ENCODE data around the gene MRPL11.
A peak's percentile ranks its signal among the peaks of the same experiment; 100 is the strongest.

MRPL11 gene
- 12.9 to 74.2 (median 26.9) reads per million in 3 experiments for total RNA-seq

DNA sequence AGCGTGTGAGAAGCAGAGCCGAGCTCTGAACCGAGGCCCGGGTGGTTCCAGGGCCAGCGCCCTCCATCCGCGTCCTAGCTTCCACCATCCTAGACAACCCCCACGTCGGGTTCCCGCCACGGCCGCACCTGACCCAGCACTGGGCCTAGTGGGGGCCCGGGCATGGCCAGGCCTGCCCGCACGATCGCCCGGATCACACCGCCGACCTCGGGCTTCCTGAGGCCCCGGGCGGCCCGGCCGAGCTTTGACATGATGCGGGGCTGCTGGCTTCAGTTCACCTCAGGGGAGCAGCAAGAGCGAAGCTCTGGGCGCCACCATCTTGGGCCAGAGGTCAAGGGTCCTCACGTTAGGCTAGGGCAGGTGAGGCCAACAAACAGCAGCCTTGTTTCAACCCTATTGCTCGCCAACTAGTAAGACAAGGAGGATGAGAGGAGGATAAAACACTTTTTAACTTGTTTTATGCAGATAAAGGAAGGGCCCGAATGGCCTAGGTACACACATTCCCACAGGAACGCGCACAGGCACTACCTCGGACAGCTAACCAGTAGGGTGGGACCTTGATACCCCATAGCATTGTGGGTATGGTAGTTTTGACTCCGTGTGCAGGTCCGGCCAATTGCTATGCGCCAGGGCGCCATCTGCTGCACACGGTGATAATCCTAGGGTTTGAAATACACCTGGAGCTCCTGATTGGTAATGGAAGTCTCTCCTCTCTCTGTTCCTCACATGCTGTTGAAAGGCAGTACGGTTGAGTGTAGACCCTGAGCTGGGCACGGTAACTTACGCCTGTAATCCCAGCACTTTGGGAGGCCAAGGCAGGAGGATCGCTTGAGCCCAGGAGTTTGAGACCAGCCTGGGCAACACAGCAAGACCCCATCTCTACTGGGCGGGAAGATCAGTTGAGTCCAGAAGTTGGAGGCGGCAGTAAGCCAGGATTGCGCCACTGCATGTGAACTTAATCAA, at the start of gene MRPL11:
Gene MRPL11 (minus strand): TSS at position 345 of the 963 bp plus-strand sequence. CDS start 94 bp downstream, at position 251.
- DNase-seq: peak; percentile 88

DNA sequence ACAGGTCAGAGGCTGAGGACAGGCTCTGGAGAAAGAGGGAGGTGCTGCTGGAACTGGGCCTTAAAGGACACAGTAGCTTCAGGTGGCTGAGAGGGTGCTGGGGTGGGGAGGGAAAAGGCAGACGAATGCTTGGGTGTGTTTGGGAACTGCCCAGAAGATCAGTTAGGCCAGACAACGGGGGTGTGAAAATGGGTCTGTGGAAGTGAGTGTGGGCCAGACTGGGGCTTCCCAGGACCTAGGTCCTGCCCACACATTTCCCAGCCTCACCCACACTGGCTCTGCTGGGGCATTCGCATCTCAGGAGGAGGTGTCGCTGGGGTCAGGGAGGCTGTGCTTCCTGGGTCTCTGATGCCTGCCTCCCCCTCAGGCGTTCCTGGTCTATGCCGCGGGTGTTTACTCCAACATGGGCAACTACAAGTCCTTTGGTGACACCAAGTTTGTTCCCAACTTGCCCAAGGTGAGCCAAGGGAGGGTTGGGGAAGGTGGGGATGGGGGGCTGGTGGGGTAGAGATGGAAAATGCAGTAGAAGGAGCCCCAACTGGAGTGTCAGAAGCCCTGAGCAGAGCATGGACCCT, 46.2 kb upstream of the MRPL11 start:
- DNase-seq: no peak

DNA sequence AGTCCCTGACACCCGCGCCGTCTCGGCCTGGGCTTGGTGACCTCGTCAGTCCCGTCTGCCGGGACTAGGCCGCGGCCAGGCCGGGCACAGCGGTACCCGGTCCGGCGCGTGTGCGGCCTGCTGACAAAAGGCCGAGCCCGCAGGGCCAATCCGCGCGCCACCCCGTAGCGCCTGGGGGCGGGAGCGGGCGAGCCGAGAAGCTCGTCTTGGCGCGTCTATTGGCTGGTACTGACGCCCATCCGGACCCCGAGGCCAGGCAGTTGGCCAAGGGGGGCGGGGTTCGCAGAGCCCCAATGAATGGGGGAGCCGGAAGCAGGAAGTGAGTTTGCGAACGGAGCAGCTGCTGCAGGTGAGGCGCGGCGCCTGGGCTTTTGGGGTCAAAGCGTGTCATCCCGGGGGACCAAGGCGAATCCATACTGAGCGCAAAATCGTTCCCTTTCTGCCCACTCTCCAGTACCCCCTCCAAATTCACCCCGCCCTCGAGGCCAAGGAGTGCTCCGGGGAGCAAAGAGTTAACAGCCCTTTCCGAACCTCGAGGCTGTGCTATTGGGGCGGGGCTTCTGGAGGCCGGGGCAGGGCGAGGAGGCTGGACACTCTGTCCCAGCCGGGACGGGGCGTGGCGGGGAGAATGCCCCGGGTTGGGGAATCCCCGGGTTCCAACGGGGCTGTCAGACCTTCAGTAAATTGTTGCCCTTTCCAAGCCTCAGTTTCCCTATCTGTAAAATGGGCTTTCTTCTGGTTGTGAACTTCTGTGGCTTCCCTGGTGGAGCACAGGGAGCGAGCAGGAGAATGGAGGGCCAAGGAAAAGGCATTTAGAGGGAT, 41.7 kb upstream of the MRPL11 start, which contains the start of gene DPP3:
Gene DPP3 (plus strand): TSS at position 318 of the 822 bp plus-strand sequence. CDS start 1,767 bp downstream, outside the sequence.
- peak; percentile 95 for DNase-seq

DNA sequence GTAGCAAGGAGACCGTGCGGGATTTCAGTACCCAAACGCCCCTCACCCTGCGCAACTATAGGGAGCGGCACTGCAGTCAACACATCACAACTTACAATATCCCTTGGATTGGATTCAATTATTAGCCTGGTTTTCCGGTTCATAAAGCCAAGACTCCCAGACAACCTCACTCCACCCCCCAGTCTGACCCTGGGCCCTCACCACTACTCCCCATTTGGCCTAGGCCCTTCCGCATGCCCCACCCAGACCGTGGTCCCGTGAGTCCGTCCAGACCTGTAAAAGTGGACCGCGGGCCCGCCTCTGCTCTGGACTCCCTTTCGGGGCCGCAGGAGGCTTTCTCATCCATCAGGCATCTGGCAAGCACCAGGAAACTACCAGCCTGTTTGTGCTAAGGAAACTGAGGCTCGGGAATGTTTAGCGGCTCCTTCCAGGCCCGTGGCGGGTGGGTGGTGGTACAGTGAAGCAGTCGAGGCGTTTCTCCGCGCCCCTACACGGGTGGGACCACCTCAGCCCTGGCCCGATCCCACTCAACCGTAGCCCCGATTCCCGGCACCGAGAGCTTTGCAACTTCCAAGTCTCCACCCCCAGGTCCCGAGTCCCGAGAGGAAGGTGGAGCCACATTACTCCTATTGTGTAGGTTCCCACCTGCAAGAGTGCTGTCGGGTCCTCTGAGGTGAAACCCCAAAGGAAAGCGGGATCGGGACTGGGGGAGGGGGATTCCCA, 40.9 kb upstream of the MRPL11 start:
- no peak for DNase-seq

DNA sequence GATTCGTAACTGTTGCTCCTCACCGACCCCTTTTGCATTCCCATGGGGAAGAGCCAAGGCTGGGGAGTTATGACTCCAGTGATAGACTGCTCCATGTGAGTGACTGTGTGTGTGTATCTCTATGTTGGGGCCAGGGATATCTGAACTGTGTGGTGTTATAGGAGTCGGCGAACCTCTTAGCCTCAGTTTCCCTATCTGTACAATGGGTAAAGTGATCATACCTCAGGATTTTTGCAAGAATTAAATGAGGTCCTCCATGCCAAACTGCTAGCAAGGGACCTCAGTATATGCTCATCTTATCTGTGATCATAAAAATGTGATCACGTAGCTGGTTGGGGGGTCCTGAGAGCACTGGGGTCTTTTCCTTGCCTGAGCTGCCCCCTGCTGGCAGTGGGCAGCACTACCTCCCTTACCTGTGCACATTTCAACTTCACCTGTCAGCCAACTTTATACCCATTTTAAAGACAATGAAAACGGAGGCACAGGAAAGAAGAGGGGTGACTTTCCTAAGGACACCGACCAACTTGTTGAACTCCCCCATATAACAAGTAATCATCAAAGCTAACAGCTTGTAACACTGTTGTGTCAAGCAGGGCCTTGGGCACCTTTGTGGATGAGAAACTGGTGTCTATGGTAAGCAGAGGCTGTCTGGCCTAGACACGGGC, 40.2 kb upstream of the MRPL11 start:
- peak; percentile 23 for DNase-seq

DNA sequence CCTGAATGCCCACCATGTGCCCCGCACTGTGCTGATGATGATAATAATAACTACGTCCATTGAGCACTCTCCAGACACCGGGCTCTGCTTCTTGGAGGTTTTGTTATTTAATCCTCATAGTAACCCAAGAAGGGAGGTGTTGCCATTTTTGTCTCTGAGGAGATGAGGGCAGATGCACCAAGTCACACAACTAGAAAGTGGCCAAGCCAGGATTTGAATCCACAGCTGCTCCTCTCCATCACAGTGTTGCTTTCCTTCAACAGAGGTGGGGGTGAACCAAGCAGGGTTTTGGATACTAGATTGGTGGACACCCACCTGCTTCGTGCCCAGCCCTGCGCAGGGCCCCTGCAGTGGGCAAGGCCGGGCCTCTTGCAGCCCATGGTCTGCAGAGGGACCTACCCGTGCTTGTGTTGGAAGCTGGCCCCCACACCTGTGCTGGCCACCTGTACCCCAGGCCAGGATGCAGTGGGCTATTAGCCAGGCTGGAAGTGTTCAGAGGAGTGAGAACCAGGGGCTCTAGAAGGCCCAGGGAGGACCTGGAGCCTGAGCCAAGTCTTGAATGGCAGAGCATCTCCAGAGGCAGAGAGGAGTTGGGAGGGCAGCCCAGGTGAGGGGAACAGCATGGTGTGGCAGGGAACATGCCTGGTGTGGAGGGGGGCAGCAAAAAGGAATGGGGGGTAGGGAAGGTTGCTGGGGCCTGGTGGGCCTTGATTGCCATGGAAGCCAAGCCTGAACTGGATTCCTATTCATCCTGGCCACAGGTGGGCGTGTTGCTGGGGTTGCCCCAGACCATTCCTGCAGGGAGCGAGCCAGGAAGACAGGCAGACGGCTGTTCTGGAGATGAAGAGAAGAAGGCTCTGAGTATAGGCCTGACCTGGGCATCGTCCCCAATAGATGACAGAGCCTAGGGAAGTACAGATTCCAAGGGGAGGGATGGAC, 38.9 kb upstream of the MRPL11 start:
- DNase-seq: no peak

DNA sequence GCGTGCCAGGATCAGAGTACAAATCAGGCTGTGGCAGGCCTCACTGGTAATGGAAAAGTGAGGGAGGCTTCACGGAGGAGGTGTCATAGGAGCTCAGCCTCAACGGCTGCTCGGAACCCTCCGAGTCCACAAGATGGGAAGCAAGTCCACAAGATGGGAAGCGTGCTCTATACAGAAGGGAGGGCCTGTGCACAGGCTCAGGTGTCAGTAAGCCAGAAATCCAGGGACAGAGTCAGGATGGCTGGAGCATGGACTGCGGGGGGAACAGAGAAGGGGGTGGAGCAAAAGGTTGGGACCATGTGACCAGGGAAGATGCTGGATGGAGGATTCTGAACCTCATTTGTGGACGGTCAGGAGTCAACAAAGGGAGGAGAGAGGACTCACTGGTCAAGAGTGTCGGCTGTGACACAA, 38.2 kb upstream of the MRPL11 start:
- no peak for DNase-seq

DNA sequence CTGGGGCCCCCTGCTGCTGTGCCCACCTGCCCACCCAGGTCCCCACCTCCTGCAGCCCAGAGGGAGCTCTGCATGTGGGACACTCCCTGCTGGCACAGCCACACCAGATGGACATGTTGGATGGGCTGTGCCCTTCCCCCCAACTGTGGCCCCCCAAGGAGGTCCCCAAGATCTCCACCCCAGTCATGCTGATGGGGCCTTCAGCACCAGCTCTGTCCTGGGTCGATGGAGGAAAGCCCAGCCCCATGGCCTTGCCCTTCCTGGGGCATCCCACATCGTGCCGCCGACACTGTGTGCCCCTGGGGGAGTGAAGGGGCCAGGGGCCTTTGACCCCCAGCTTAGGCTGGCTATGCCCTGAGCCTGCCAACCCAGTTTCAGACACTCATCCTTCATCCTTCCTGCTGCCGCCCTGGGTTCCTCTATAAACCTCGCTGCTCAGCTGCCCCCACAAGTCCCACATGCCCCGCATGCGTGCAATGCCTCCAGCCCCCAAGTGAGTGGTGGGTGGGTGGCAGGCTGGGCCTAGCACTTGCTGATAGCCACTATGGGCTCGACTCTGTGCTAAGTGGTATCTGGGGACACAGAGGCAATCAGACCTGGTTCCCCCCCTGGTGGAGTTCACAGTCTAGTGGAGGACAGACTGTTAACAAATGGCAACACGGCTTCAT, 37.7 kb upstream of the MRPL11 start:
- DNase-seq: no peak

DNA sequence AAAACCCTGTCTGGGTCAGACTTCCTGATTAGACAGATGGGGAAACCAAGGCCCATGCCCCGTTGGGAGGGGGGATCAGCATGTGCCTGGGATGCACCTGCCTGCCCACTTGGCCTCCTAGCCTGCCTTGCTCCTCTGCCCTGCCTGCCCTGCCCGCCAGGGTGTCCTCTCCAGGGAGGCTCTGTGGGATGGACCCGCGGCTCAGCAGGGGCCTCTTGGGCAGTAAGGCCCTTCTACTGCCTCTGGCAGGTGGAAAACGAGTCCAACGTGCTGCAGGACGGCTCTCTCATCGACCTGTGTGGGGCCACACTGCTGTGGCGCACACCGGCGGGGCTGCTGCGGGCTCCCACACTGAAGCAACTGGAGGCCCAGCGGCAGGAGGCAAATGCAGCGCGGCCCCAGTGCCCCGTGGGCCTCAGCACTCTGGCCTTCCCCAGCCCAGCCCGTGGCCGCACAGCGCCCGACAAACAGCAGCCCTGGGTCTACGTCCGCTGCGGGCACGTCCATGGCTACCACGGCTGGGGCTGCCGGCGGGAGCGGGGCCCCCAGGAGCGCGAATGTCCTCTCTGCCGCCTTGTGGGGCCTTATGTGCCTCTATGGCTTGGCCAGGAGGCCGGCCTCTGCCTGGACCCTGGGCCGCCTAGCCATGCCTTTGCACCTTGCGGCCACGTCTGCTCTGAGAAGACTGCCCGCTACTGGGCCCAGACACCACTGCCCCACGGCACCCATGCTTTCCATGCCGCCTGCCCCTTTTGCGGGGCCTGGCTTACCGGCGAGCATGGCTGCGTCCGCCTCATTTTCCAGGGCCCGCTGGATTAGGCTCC, 36.9 kb upstream of the MRPL11 start:
- DNase-seq: no peak

DNA sequence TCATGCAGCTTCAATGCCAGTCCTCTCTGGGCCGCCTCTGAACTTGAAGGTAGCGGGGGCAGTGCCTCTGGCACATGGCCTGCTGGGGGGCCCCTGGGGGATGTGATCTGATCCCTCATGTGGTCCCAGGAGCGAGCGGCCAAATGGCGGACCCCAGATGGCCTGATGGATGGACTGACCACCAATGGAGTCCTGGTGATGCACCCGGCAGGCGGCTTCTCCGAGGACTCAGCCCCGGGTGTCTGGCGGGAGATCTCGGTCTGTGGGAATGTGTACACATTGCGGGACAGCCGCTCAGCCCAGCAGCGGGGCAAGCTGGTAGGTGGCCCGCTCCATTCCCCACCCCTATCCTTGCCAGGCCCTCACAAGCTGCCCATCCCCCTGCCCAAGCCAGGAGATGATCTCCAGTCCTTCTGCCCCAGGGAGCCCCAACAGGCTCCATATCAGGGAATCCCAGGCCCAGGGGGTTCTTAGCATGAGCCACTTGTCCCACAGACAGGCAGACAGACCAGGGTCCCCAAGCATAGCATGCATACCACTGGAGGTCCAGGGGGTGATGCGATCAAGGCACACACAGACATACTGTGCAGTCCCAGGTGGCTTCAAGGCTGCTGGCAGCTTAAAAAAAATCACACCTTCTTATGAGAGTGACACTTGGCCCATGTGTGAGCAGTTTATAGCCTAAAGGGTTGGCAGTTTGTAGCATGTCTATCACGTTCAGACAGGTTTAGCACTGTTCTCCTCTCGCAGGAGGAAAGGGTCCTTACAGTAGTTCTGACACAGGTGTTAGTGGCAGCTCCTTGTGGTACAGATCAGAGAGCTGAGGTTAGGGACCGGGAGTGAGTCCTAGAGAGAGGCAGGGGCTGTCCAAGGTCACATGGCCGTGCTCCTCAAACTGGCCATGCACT, 35.2 kb upstream of the MRPL11 start:
- DNase-seq: no peak

DNA sequence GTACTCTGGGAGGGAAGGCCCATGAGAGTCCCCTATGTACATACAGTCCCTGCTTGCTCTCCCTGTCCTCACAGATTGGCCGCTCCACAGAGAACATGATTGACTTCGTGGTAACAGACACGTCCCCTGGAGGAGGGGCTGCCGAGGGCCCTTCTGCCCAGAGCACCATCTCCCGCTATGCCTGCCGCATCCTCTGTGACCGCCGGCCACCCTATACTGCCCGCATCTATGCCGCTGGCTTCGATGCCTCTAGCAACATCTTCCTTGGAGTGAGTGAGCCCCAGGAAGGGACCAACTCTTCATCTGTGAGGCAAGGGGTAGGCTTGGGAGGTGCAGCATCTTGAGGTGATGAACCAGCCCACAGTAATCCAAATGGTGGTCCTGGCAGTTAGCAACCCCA, 34.5 kb upstream of the MRPL11 start:
- no peak for DNase-seq

DNA sequence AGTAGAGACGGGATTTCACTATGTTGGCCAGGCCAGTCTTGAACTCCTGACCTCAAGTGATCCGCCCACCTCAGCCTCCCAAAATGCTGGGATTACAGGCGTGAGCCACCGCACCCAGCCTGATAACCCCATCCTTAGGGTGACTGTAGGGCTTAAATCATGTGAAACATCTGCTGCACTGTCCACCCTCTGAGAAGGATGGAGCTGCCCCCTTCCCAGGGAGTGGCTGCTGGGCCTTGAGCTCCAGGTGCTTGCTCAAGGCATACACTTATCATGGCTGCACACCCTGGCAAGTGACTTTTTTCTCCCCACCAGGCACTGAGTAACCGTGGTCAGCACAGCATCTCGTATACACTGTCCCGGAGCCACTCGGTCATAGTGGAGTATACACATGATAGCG, 33.4 kb upstream of the MRPL11 start:
- no peak for DNase-seq

DNA sequence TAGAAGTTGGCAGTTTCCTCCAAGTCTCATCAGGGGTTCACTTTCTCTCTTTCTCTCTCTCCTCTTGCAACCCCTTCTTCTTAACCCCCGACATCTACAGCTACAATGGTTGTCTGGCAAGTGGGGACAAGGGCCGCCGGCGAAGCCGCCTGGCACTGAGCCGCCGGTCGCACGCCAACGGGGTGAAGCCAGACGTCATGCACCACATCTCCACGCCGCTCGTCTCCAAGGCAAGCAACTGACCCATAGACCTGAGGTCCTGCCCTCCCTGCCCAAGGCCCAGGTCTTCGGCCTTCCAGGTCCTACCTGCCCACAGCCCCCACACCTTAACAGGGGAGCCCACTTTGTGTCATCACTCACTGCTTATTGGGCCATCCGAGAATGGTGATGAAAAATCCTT, 32.5 kb upstream of the MRPL11 start:
- DNase-seq: no peak

DNA sequence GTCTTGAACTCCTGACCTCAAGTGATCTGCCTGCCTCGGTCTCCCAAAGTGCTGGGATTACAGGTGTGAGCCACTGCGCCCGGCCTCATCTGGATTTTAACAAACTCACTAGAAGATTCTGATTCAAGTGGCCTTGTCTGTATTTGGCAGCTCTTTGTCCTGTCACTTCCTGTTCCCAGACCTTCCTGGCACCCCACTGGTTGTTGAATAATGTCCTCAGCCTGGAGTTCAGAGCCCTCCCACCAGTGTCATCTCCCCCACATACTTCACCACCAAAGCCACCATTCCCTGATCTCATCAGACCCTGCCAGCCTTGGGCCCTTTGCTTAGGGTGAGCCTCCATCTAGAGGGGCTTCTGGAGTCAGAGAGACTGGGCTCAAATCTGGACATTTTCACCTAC, 31.4 kb upstream of the MRPL11 start:
- no peak for DNase-seq

DNA sequence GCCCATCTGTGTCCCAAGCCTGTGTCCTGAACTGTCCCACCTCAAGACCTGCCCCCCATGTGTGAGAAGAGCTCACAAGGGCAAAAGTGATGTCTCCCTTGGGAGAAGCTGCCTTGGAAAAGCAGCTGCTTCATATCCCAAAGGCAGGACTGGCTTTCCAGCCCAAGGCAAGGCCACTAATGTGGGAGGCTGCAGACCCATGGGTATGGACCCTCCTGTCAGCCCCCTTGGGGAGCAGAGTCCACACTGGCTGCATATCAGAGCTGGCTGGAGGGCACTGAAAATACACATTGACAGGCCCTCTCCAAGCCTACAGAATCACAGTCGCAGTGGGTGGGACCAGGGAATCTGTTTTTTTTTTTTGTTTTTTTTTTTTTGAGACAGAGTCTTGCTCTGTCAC, 30.8 kb upstream of the MRPL11 start:
- no peak for DNase-seq

DNA sequence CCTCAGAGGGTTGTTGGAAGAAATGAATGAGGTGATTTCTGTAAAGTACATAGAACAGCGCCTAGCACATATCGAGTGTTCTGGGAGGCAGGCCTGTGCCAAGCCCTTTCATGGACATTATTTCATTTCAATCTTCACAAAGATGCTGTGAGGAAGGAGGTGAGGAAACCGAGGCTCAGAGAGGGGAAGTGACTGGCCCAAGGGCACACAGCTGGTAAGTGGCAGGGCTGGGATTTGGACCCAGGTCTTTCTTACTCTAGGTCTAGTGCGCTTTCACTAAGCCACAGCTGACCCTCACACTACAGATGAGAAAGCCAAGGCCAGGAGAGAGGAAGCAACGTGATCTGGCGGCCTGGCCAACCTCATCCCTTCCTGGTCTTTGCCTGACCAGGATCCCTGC, 30.0 kb upstream of the MRPL11 start:
- DNase-seq: no peak

DNA sequence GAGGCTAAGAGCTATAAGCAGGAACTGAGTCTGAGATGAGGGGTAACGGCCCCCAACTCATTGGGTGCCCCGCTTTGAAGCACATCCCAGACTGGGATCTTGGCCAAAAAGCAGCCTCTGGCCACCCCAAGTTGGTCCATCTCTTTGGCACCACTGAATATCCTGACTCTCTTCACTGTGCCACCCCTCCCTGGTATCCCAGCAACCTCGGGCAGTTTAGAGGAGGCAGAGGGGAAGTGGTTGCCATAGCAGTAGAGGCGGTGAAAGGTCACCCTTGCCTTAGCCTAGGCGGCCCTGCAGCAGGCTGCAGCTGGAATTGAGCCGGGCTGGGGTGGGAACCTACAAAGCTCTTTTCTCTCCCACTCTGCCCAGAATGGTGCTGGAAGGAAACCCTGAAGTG, 29.1 kb upstream of the MRPL11 start:
- DNase-seq: peak; percentile 17

DNA sequence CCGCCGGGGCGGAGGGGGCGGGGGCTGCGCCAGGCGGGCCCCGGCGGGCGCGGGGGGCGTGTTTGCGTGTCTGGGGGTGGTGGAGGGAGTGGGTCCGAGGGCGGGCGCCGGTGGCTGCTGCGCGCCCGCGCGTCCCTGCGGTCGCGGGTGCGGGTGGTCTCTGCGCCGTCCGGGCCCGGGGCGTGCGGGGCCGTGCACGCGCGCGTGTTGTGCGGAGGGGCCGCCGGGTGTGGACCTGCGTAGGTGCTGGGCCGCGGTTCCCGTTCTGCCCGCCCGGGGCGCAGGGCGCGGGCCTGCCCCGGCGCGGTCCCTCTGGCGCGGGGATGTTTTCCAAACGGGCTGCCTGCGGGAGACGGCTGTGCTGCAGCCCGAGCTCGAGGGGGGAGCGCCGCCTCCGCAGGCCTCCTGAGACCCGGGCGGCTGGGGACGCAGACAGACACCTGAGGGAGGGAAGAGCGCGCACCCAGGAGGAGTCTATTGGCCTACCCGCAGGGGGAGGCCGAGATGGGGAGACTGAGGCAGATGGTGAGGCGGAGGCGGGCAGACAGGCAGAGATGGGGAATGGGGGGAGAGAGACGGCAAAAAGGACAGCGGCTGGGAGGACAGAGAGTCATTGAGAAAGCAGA, 28.5 kb upstream of the MRPL11 start:
- no peak for DNase-seq
